IMR-90 (cell line): ENCODE results near the gene IQUB. TPM values are rescaled to one million over a fixed set of nuclear protein-coding genes. Genes with fewer than 3 reads are reported as not detected.

Experiments
- ATAC-seq: fragments of 200-7000 bp; cut with Tn5 transposase; 2 replicates; pipeline ENCODE4 v1.9.1; 2020; ENCODE audit warnings: low read depth, mild to moderate bottlenecking, moderate library complexity
- BruUV-seq: library from RNA; stranded (reverse); fragments of 400-500 nt; replicated peaks from 2 replicates; lab custom pipeline; 2021; lab: Mats Ljungman, UMichigan
- CTCF ChIA-PET: fragments of 300-600 bp; formaldehyde crosslinking; extraction: SDS; loops from one replicate; lab custom pipeline; 2021; ENCODE audit warnings: antibody characterized with exemption; lab: Yijun Ruan, JAX
- POLR2A ChIA-PET: fragments of 300-600 bp; sonication (Branson Sonifier 250); formaldehyde crosslinking; loops from one replicate; lab custom pipeline; 2022; ENCODE audit warnings: antibody characterized with exemption; ENCODE audit not compliant: unreplicated experiment; lab: Charles Lee
- DNase-seq: peaks from one replicate; pipeline ENCODE4 v3.0.0; 2013
- H2AFZ ChIP-seq: replicated peaks from 2 replicates; pipeline ENCODE3; 2013; ENCODE audit warnings: low read length, mild to moderate bottlenecking; ENCODE audit not compliant: poor library complexity
- H2AK5ac ChIP-seq: 2 replicates; pipeline ENCODE4 v1.6.1; 2013; ENCODE audit warnings: low read depth, low read length, inconsistent platforms
- H2AK9ac ChIP-seq: replicated peaks from 2 replicates; pipeline ENCODE3; 2013; ENCODE audit warnings: mild to moderate bottlenecking, low read depth, low read length, moderate library complexity; ENCODE audit not compliant: poor library complexity
- H2BK120ac ChIP-seq: 2 replicates; pipeline ENCODE4 v1.6.1; 2013; ENCODE audit warnings: low read depth, low read length, inconsistent platforms
- H2BK15ac ChIP-seq: 3 replicates; pipeline ENCODE4 v1.6.1; 2013; ENCODE audit warnings: low read depth, low read length, inconsistent platforms
- H2BK20ac ChIP-seq: 2 replicates; pipeline ENCODE4 v1.6.1; 2013; ENCODE audit warnings: low read depth, mild to moderate bottlenecking, inconsistent platforms, low read length, moderate library complexity
- H2BK5ac ChIP-seq: 2 replicates; pipeline ENCODE4 v1.6.1; 2013; ENCODE audit warnings: mild to moderate bottlenecking, low read depth, low read length, inconsistent platforms; ENCODE audit not compliant: poor library complexity, severe bottlenecking
- H3K14ac ChIP-seq: replicated peaks from 2 replicates; pipeline ENCODE4 v1.6.1; 2013; ENCODE audit warnings: low read depth, low read length, inconsistent platforms
- H3K18ac ChIP-seq: 2 replicates; pipeline ENCODE4 v1.6.1; 2013; ENCODE audit warnings: low read depth, low read length, control low read depth
- H3K23ac ChIP-seq: 2 replicates; pipeline ENCODE4 v1.6.1; 2013; ENCODE audit warnings: low read depth, low read length, inconsistent platforms
- H3K27ac ChIP-seq: 2 replicates; pipeline ENCODE4 v1.5.1; 2013; ENCODE audit warnings: mild to moderate bottlenecking, control low read depth, low read length; ENCODE audit not compliant: insufficient read depth
- H3K27me3 ChIP-seq: 2 replicates; pipeline ENCODE4 v1.6.1; 2013; ENCODE audit warnings: low read length; ENCODE audit not compliant: control insufficient read depth, insufficient read depth
- H3K36me3 ChIP-seq: 2 replicates; pipeline ENCODE4 v1.6.1; 2013; ENCODE audit warnings: low read length, mixed read lengths; ENCODE audit not compliant: control insufficient read depth, insufficient read depth
- H3K4ac ChIP-seq: 2 replicates; pipeline ENCODE4 v1.6.1; 2013; ENCODE audit warnings: low read depth, low read length, inconsistent platforms
- H3K4me1 ChIP-seq: 2 replicates; pipeline ENCODE4 v1.6.1; 2013; ENCODE audit warnings: low read length, mixed read lengths; ENCODE audit not compliant: control insufficient read depth, insufficient read depth
- H3K4me2 ChIP-seq: 2 replicates; pipeline ENCODE4 v1.6.1; 2013; ENCODE audit warnings: low read depth, mild to moderate bottlenecking, control low read depth, low read length, moderate library complexity
- H3K4me3 ChIP-seq: 2 replicates; pipeline ENCODE4 v1.5.1; 2013; ENCODE audit warnings: low read depth, mild to moderate bottlenecking, control low read depth, low read length, moderate library complexity; ENCODE audit not compliant: insufficient read depth
- H3K56ac ChIP-seq: 2 replicates; pipeline ENCODE4 v1.6.1; 2013; ENCODE audit warnings: low read length, inconsistent platforms; ENCODE audit not compliant: insufficient read depth; ENCODE audit errors: extremely low read depth
- H3K79me1 ChIP-seq, 2 experiments: 2 replicates each; pipeline ENCODE4 v1.6.1; 2013; ENCODE audit warnings: low read length in 2 of 2, inconsistent platforms in 1 of 2, low read depth in 1 of 2
- H3K9ac ChIP-seq: 2 replicates; pipeline ENCODE4 v1.6.1; 2013; ENCODE audit warnings: low read depth, low read length, control low read depth
- H3K9me1 ChIP-seq: 2 replicates; pipeline ENCODE4 v1.6.1; 2013; ENCODE audit warnings: low read length, inconsistent platforms; ENCODE audit not compliant: insufficient read depth
- H3K9me3 ChIP-seq: 2 replicates; pipeline ENCODE4 v1.6.1; 2013; ENCODE audit warnings: low read length; ENCODE audit not compliant: control insufficient read depth, insufficient read depth
- H4K20me1 ChIP-seq: 2 replicates; pipeline ENCODE4 v1.6.1; 2013; ENCODE audit warnings: low read length, inconsistent platforms; ENCODE audit not compliant: insufficient read depth
- H4K5ac ChIP-seq: 2 replicates; pipeline ENCODE4 v1.6.1; 2013; ENCODE audit warnings: mild to moderate bottlenecking, low read depth, low read length, control low read depth
- H4K8ac ChIP-seq, 2 experiments: 2 replicates each; pipeline ENCODE4 v1.6.1; 2013; ENCODE audit warnings: low read depth in 2 of 2, low read length in 2 of 2, control low read depth in 1 of 2, inconsistent platforms in 1 of 2
- H4K91ac ChIP-seq: 2 replicates; pipeline ENCODE4 v1.6.1; 2013; ENCODE audit warnings: low read depth, low read length, inconsistent platforms; ENCODE audit not compliant: insufficient read depth
- BHLHE40 ChIP-seq: fragments of 150-350 bp; IDR thresholded peaks from 2 replicates; pipeline ENCODE4 v1.6.1; 2016; ENCODE audit warnings: mild to moderate bottlenecking, low read depth, low read length
- MAZ ChIP-seq: IDR thresholded peaks from 2 replicates; pipeline ENCODE4 v1.6.1; 2012; ENCODE audit warnings: low read depth, mild to moderate bottlenecking, low read length, improper control_type of control experiment, moderate library complexity, borderline replicate concordance
- RFX5 ChIP-seq: IDR thresholded peaks from 2 replicates; pipeline ENCODE4 v1.8.0; 2012; ENCODE audit warnings: low read depth, mild to moderate bottlenecking, low read length, moderate library complexity
- WGBS, 2 experiments: methylation state at CpG; one replicate each; pipeline versions ENCODE4 v1.1.5 to v1.1.7; 2013; ENCODE audit warnings: missing lambda C conversion rate in 2 of 2; ENCODE audit not compliant: insufficient read length in 1 of 2; ENCODE audit errors: extremely low coverage in 2 of 2; 5-methylcytosine and 5-hydroxymethylcytosine counted together
- dilution Hi-C: fragments of 300-500 bp; cut with HindIII; formaldehyde crosslinking; loops from one replicate; pipeline ENCODE4 v1.14.3; 2018; ENCODE audit warnings: low sequenced_read_pairs; ENCODE audit not compliant: unreplicated experiment
- in situ Hi-C: fragments of 300-500 bp; cut with MboI; formaldehyde crosslinking; loops from 3 replicates; pipeline ENCODE4 v1.14.3; 2019; ENCODE audit warnings: low sequenced_read_pairs, inconsistent platforms, mixed read lengths
- intact Hi-C: fragments of 100-400 bp; cut with micrococcal nuclease; formaldehyde crosslinking; loops from 2 replicates; pipeline ENCODE4 v1.10.0; 2022
- polyA plus RNA-seq, 3 experiments: library from polyadenylated mRNA; depleted of rRNA; stranded (reverse); fragments of >200 nt; gene quantifications; 2 replicates each; pipeline ENCODE4 v1.2.3, GENCODE V29; 2012; ENCODE audit warnings: low replicate concordance in 1 of 3
- total RNA-seq: library from RNA; depleted of rRNA; stranded (reverse); fragments of >200 nt; gene quantifications from 2 replicates; pipeline ENCODE4 v1.2.3, GENCODE V29; 2012

Gene IQUB
- total and polyA plus RNA-seq, 2 of the 4 experiments (the other 2 are of a cell fraction) = 0.05 to 0.18 TPM

DNA sequence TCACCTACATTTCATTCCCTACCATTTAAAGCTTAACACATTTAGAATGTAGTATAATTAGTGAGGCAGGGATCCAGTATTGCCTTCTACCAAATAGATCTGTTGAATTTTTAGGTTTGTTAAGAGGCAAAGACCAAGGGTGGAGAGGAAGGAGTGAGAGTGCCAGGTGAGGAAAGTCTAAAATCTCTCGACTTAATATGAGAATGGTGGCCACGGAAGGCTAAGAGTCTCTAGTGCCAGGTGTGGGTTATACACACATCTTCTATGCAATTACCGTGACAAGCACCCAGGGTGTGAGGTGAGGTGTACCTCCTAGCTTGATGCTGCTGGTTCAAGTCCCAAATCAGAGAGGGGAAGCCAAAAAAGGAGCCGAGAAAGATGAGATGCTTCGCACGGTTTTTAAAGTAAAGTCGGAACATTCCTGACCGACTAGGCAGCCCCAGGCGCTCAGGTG, 439 bp downstream of the IQUB start:
- Histone ChIP-seq H2BK120ac (no peak overlapping the region), H3K4me2 (peak overlapping the region; percentile 85), H2AFZ (peak overlapping the region; percentile 86), H4K20me1 (no peaks in the 10 kb centered on the region), H3K9ac (peak overlapping the region; percentile 10; the same call in 1 of the 2 replicates), H4K91ac (no peak overlapping the region), H3K4me3 (peak overlapping the region; percentile 56), H4K5ac (no peak overlapping the region), H3K79me1 (no peaks in the 10 kb centered on the region), H3K36me3 (no peaks in the 10 kb centered on the region), H3K4me1 (peaks cover 5% of the 10 kb centered on the region; the same call in 1 of the 2 replicates), H2BK5ac (no peak overlapping the region), H3K23ac (no peak overlapping the region), H3K4ac (no peak overlapping the region), H3K56ac (no peak overlapping the region), H2AK9ac (no peak overlapping the region), H2BK15ac (no peak overlapping the region), H3K9me1 (no peaks in the 10 kb centered on the region), H3K27ac (no peak overlapping the region), H3K27me3 (no peaks in the 10 kb centered on the region), H3K18ac (no peak overlapping the region), H2BK20ac (no peak overlapping the region), H3K9me3 (no peaks in the 10 kb centered on the region), H4K8ac (no peak overlapping the region), H3K14ac (no peak overlapping the region), H2AK5ac (no peak overlapping the region)
- POLR2A ChIA-PET = no interaction called here
- ATAC-seq (no peak), DNase-seq (no peak)
- no TSS peak for BruUV-seq
- CTCF ChIA-PET = no interaction called here
- TF ChIP-seq MAZ (no peak), RFX5 (no peak), BHLHE40 (no peak)
- intact Hi-C loops (loop anchor here (1.0 kb wide), 1 partner anchor 23 kb away; the partner anchor contains the start of gene NDUFA5), dilution Hi-C loops (no loop called here), in situ Hi-C loops (no loop called here)
- WGBS, 2 experiments = no CpG with 5 or more reads among the region's 9 CpGs
